Measurements from ENCODE around the gene COL6A1. TPM values are rescaled to one million over a fixed set of nuclear protein-coding genes. Genes with fewer than 3 reads are reported as not detected.

The COL6A1 gene
- total and polyA plus RNA-seq, 4 donors = 16.9 to 82.0 (median 35.7) TPM

- TF ChIP-seq CTCF (IDR thresholded peaks at IDR 0.05; ENCODE audit: low read depth, low read length, missing input control) (no peak), JUND (IDR thresholded peaks at IDR 0.05) (no peak), RAD21 (IDR thresholded peaks at IDR 0.05) (no peak)
These were observed 18.4 kb upstream of the COL6A1 start (continued) for GRCh38 chr21:45963232-45963570.

- peaks cover 0 to 2% (median 0%) of the 10 kb centered on the region in 4 donors for H3K9me3 ChIP-seq (ENCODE audit: control insufficient read depth in 4 of 4, low read length in 3 of 4)
- H3K36me3 ChIP-seq (ENCODE audit: control insufficient read depth in 4 of 4, insufficient read depth in 3 of 4, low read depth in 1 of 4, low read length in 3 of 4) = no peaks in the 10 kb centered on the region
- H3K27me3 ChIP-seq (ENCODE audit: control insufficient read depth in 4 of 4, insufficient read depth in 4 of 4, low read length in 3 of 4) = no peaks in the 10 kb centered on the region
- H3K4me1 ChIP-seq (ENCODE audit: control insufficient read depth in 4 of 4, insufficient read depth in 4 of 4, low read length in 3 of 4) = peaks cover 0 to 5% (median 2%) of the 10 kb centered on the region in 4 donors
- H3K9ac ChIP-seq (ENCODE audit: low read depth in 1 of 2, low read length in 2 of 2) = no peak overlapping the region
- H3K4me3 ChIP-seq (ENCODE audit: low read depth in 1 of 3, low read length in 3 of 3) = no peak overlapping the region
- 58% methylated on average over 1 of the region's 1 CpG for WGBS
- no peak overlapping the region for H3K27ac ChIP-seq (ENCODE audit: low read depth in 1 of 2, low read length in 2 of 2)
- TF ChIP-seq GABPA (IDR thresholded peaks at IDR 0.05 in 1 of 2, conservative IDR thresholded peaks at IDR 0.05 in 1 of 2) = no peak
- TF ChIP-seq ATF3 (IDR thresholded peaks at IDR 0.05) = no peak
- no peak for TF ChIP-seq FOXA1 (IDR thresholded peaks at IDR 0.05)
- DNase-seq (ENCODE audit: low spot score) = no peak
These were observed 16.9 kb upstream of the COL6A1 start for GRCh38 chr21:45964649-45965048.

GRCh38 chr21:45965084-45965809, 16.3 kb upstream of the COL6A1 start:
- no peak overlapping the region for H3K27ac ChIP-seq (ENCODE audit: low read depth in 1 of 2, low read length in 2 of 2)
- DNase-seq (ENCODE audit: low spot score) = no peak
- 90% methylated on average over 4 of the region's 4 CpGs for WGBS
- H3K9me3 ChIP-seq (ENCODE audit: control insufficient read depth in 4 of 4, low read length in 3 of 4) = peaks cover 0 to 2% (median 0%) of the 10 kb centered on the region in 4 donors
- H3K27me3 ChIP-seq (ENCODE audit: control insufficient read depth in 4 of 4, insufficient read depth in 4 of 4, low read length in 3 of 4) = no peaks in the 10 kb centered on the region
- H3K4me1 ChIP-seq (ENCODE audit: control insufficient read depth in 4 of 4, insufficient read depth in 4 of 4, low read length in 3 of 4) = peaks cover 0 to 5% (median 2%) of the 10 kb centered on the region in 4 donors
- no peak overlapping the region for H3K4me3 ChIP-seq (ENCODE audit: low read depth in 1 of 3, low read length in 3 of 3)
- TF ChIP-seq YY1 (IDR thresholded peaks at IDR 0.05) = peak; percentile 13
- TF ChIP-seq TAF1 (conservative IDR thresholded peaks at IDR 0.05) = no peak
- TF ChIP-seq FOXA2 (IDR thresholded peaks at IDR 0.05) = no peak
- TF ChIP-seq CTCF (IDR thresholded peaks at IDR 0.05; ENCODE audit: low read depth, low read length, missing input control) = no peak
- TF ChIP-seq HNF4A (conservative IDR thresholded peaks at IDR 0.05) = peak; percentile 93 to 96
- no peak for TF ChIP-seq RAD21 (IDR thresholded peaks at IDR 0.05)
- TF ChIP-seq FOXA1 (IDR thresholded peaks at IDR 0.05) = no peak
- TF ChIP-seq EGR1 (IDR thresholded peaks at IDR 0.05; ENCODE audit: low read depth in 2 of 2) = no peak
- no peak for TF ChIP-seq GABPA (IDR thresholded peaks at IDR 0.05 in 1 of 2, conservative IDR thresholded peaks at IDR 0.05 in 1 of 2)
- no peak for TF ChIP-seq REST (IDR thresholded peaks at IDR 0.05)
- peak in 1 of 2 donors; percentile 30 for TF ChIP-seq RXRA (IDR thresholded peaks at IDR 0.05)
- no peak for TF ChIP-seq ATF3 (IDR thresholded peaks at IDR 0.05)
- TF ChIP-seq ZBTB33 (IDR thresholded peaks at IDR 0.05) = no peak
- no peak for TF ChIP-seq MAX (IDR thresholded peaks at IDR 0.05)
- no peak for TF ChIP-seq JUND (IDR thresholded peaks at IDR 0.05)
- peak; percentile 54 for TF ChIP-seq SP1 (IDR thresholded peaks at IDR 0.05)
- peak; percentile 79 for TF ChIP-seq HNF4G (IDR thresholded peaks at IDR 0.05)
- no peak for TF ChIP-seq NR2F2 (IDR thresholded peaks at IDR 0.05)
- no peak overlapping the region for H3K9ac ChIP-seq (ENCODE audit: low read depth in 1 of 2, low read length in 2 of 2)
- no peaks in the 10 kb centered on the region for H3K36me3 ChIP-seq (ENCODE audit: control insufficient read depth in 4 of 4, insufficient read depth in 3 of 4, low read depth in 1 of 4, low read length in 3 of 4)
